BJ (cell line): Measurements from ENCODE around the gene DUSP28. TPM values are rescaled to one million over a fixed set of nuclear protein-coding genes. Genes with fewer than 3 reads are reported as not detected.

Experiments
- CTCF ChIA-PET: fragments of 350-600 bp; formaldehyde crosslinking; extraction: SDS; loops from one replicate; lab custom pipeline; 2021; ENCODE audit warnings: antibody characterized with exemption, inconsistent platforms; lab: Yijun Ruan, JAX
- POLR2A ChIA-PET: fragments of 300-600 bp; sonication (Branson Sonifier 250); formaldehyde crosslinking; extraction: SDS; loops from one replicate; lab custom pipeline; 2021; ENCODE audit warnings: antibody characterized with exemption; lab: Charles Lee
- DNase-seq: peaks from one replicate; pipeline ENCODE4 v3.0.0-alpha.2; 2011; ENCODE audit warnings: low read depth
- H3K27me3 ChIP-seq: 2 replicates; pipeline ENCODE4 v1.6.0; 2011; ENCODE audit warnings: low read length; ENCODE audit not compliant: control insufficient read depth, insufficient read depth
- H3K36me3 ChIP-seq: 2 replicates; pipeline ENCODE4 v1.5.1; 2011; ENCODE audit warnings: low read length; ENCODE audit not compliant: control insufficient read depth, insufficient read depth
- H3K4me3 ChIP-seq: 2 replicates; pipeline ENCODE4 v1.5.1; 2011; ENCODE audit warnings: low read depth, mild to moderate bottlenecking, control low read depth, low read length
- CTCF ChIP-seq: IDR thresholded peaks from 2 replicates; pipeline ENCODE4 v1.5.1; 2011; ENCODE audit warnings: low read depth, mild to moderate bottlenecking, control low read depth, inconsistent platforms, low read length, moderate library complexity; ENCODE audit not compliant: insufficient read depth
- polyA plus RNA-seq: library from polyadenylated mRNA; depleted of rRNA; stranded (reverse); fragments of >200 nt; gene quantifications from 2 replicates; pipeline ENCODE4 v1.2.3, GENCODE V29; 2011

Gene DUSP28
- polyA plus RNA-seq, 1 experiment = 3.1 TPM

- ChIA-PET POLR2A (interaction anchor here (1.0 kb wide), 1 partner anchor 10 kb away, joined by 3 read pairs; no protein-coding TSS in a partner anchor), CTCF (interaction anchor here (1.3 kb wide), 1 partner anchor 50 kb away, joined by 3 read pairs; no protein-coding TSS in a partner anchor)
- Histone ChIP-seq H3K27me3 (no peaks in the 10 kb centered on the region), H3K36me3 (peaks cover 4% of the 10 kb centered on the region), H3K4me3 (no peak overlapping the region)
- peak; percentile 68 for TF ChIP-seq CTCF
- no peak for DNase-seq
Measured at GRCh38 chr2:240556553-240557100, 3.5 kb upstream of the DUSP28 start.

- POLR2A ChIA-PET = interaction anchor here (1.0 kb wide), 1 partner anchor 9 kb away, joined by 3 read pairs; no protein-coding TSS in a partner anchor
- CTCF ChIA-PET = interaction anchor here (1.3 kb wide), 1 partner anchor 50 kb away, joined by 3 read pairs; no protein-coding TSS in a partner anchor
- Histone ChIP-seq H3K36me3 (peaks cover 4% of the 10 kb centered on the region), H3K4me3 (peak overlapping the region; percentile 51), H3K27me3 (no peaks in the 10 kb centered on the region)
- no peak for TF ChIP-seq CTCF
- no peak for DNase-seq
Measured at GRCh38 chr2:240557101-240557751, 2.9 kb upstream of the DUSP28 start.

- Histone ChIP-seq H3K27me3 (no peaks in the 10 kb centered on the region), H3K36me3 (peaks cover 3% of the 10 kb centered on the region), H3K4me3 (peak within 1 kb of the TSS; percentile 51)
- POLR2A ChIA-PET = interaction anchor here (1.0 kb wide), 1 partner anchor 9 kb away, joined by 3 read pairs; no protein-coding TSS in a partner anchor
- no peak for DNase-seq
- CTCF ChIA-PET = interaction anchor here (1.3 kb wide), 1 partner anchor 51 kb away, joined by 3 read pairs; no protein-coding TSS in a partner anchor
- no peak for TF ChIP-seq CTCF
Measured at GRCh38 chr2:240557808-240558207, 2.3 kb upstream of the DUSP28 start, which contains the start of gene ANKMY1. Gene ANKMY1 (minus strand): TSS chr2:240557988. CDS start chr2:240557335, 653 bp downstream.

- CTCF ChIA-PET = interaction anchor here (1.3 kb wide), 1 partner anchor 44 kb away, joined by 3 read pairs; no protein-coding TSS in a partner anchor
- POLR2A ChIA-PET = no interaction called here
- Histone ChIP-seq H3K4me3 (peak overlapping the region; percentile 51), H3K36me3 (peaks cover 2% of the 10 kb centered on the region), H3K27me3 (no peaks in the 10 kb centered on the region)
- DNase-seq = no peak
- no peak for TF ChIP-seq CTCF
Measured at GRCh38 chr2:240558236-240558761, 1.9 kb upstream of the DUSP28 start.

- Histone ChIP-seq H3K4me3 (no peak overlapping the region), H3K36me3 (no peaks in the 10 kb centered on the region; the same call in 1 of the 2 replicates), H3K27me3 (no peaks in the 10 kb centered on the region)
- ChIA-PET CTCF (interaction anchor here (1.3 kb wide), 1 partner anchor 45 kb away, joined by 3 read pairs; no protein-coding TSS in a partner anchor), POLR2A (no interaction called here)
- TF ChIP-seq CTCF = no peak
- no peak for DNase-seq
Measured at GRCh38 chr2:240559286-240559685, 871 bp upstream of the DUSP28 start.
